SU-DHL-6 (cell line): ENCODE results near the gene ROR1.

Experiments
- EZH2phosphoT487 ChIP-seq: fragments of 200-600 bp; sonication (generic), shearing (Covaris generic); conservative IDR thresholded peaks from 2 replicates; pipeline ENCODE4 v1.6.1; 2018; ENCODE audit warnings: mild to moderate bottlenecking, antibody characterized with exemption, low read length, moderate library complexity, mixed read lengths
- TF ChIP-seq, protein P1 (sequence below): fragments of 200-600 bp; sonication (generic); IDR thresholded peaks from one replicate; pipeline ENCODE4 v1.5.1; 2017; ENCODE audit warnings: antibody characterized with exemption, mild to moderate bottlenecking, low read length, moderate library complexity; ENCODE audit not compliant: insufficient read depth, poor library complexity, severe bottlenecking

DNA sequence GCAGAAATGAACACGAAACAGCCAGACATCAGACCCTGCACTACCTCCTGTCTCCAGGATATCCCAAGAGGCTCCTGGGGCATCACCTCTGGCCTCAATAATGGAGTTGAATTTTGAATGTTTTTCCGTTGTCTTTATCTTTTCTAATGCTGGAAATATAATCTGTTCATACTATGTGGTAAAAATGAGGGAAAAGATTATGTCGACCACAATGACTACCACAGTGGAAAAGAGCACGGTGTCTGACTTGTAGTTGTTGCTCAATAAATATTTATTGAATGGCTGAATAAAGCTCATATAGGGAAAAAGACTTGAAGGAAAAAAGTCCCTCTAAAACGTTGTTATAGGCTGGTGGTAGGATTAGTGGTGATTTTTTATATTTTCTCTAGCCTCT, 44.6 kb upstream of the ROR1 start:
- TF ChIP-seq, protein P1, sequence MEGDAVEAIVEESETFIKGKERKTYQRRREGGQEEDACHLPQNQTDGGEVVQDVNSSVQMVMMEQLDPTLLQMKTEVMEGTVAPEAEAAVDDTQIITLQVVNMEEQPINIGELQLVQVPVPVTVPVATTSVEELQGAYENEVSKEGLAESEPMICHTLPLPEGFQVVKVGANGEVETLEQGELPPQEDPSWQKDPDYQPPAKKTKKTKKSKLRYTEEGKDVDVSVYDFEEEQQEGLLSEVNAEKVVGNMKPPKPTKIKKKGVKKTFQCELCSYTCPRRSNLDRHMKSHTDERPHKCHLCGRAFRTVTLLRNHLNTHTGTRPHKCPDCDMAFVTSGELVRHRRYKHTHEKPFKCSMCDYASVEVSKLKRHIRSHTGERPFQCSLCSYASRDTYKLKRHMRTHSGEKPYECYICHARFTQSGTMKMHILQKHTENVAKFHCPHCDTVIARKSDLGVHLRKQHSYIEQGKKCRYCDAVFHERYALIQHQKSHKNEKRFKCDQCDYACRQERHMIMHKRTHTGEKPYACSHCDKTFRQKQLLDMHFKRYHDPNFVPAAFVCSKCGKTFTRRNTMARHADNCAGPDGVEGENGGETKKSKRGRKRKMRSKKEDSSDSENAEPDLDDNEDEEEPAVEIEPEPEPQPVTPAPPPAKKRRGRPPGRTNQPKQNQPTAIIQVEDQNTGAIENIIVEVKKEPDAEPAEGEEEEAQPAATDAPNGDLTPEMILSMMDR, result no peak
- no peak for TF ChIP-seq EZH2phosphoT487
